HG03095 (cell line): ENCODE results near the gene TBL1X.

Experiments
- ATAC-seq: cut with Tn5 transposase; IDR thresholded peaks from one replicate; pipeline ENCODE4 v1.9.1; 2021; ENCODE audit warnings: moderate library complexity; ENCODE audit not compliant: unreplicated experiment

The TBL1X gene

DNA sequence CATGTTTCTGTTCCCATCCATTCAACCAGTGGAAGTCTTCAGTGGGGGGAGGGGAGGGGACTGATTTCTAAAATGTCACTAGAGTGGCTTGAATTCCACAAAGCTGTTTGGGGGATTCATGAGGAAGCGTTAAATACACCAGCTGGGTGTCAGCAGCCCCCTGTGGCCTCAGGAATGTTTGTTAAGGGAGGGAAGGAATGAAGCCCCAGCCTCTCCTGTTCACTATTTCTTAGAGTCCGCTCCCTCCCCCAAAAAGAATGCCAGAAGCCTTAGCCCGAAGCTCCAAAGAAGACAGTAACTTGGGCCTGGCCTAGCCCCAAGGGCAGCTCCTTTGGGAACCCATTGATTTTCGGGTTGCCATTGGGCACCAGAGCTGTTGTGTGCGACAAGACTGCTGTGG is 324.7 kb downstream of the TBL1X start:
- no peak for ATAC-seq
